Upper lobe of left lung (tissue), 4 donors: ENCODE results near the gene KDELR1.

Source experiments
- CTCF ChIP-seq, 6 experiments: fragments of 450-650 bp in 4 of 6; fragments of 200-600 bp in 2 of 6; sonication (generic) in 2 of 6; IDR thresholded peaks; one replicate each; pipeline ENCODE4 v1.5.1; 2016 to 2019; ENCODE audit warnings: antibody characterized with exemption in 6 of 6
- EP300 ChIP-seq, 4 donors: sonication (generic); formaldehyde crosslinking; IDR thresholded peaks; one replicate each; pipeline ENCODE4 v1.5.1; 2017; ENCODE audit warnings: antibody characterized with exemption in 4 of 4, control low read depth in 2 of 4
- POLR2A ChIP-seq, 4 donors: fragments of 450-650 bp; IDR thresholded peaks; one replicate each; pipeline ENCODE4 v1.5.1; 2016 to 2017; ENCODE audit warnings: antibody characterized with exemption in 4 of 4, mild to moderate bottlenecking in 2 of 4
- POLR2AphosphoS5 ChIP-seq, 2 donors: sonication (generic); formaldehyde crosslinking; IDR thresholded peaks; one replicate each; pipeline ENCODE4 v1.5.1; 2017; ENCODE audit warnings: antibody characterized with exemption in 2 of 2

- TF ChIP-seq POLR2AphosphoS5 (IDR thresholded peaks at IDR 0.05), result no peak
- TF ChIP-seq POLR2A (IDR thresholded peaks at IDR 0.05), result no peak
- no peak for TF ChIP-seq CTCF (IDR thresholded peaks at IDR 0.05)
- no peak for TF ChIP-seq EP300 (IDR thresholded peaks at IDR 0.05)
Observed at GRCh38 chr19:48373567-48373966, 17.8 kb downstream of the KDELR1 start.
